Thyroid gland (tissue), 4 donors: ENCODE results near the gene KRT32.

ENCODE experiments used
- POLR2A ChIP-seq, 2 donors: fragments of 450-650 bp; IDR thresholded peaks; one replicate each; pipeline ENCODE4 v1.6.1; 2017; ENCODE audit warnings: antibody characterized with exemption in 2 of 2, mild to moderate bottlenecking in 2 of 2, moderate library complexity in 1 of 2
- TF ChIP-seq, protein P1 (sequence below), 6 experiments: fragments of 200-600 bp in 3 of 6; fragments of 450-650 bp in 3 of 6; sonication (generic) in 3 of 6; IDR thresholded peaks; one replicate each; pipeline ENCODE4 v1.5.1; 2016 to 2019; ENCODE audit warnings: antibody characterized with exemption in 6 of 6, mild to moderate bottlenecking in 2 of 6, inconsistent platforms in 1 of 6, moderate library complexity in 1 of 6

DNA sequence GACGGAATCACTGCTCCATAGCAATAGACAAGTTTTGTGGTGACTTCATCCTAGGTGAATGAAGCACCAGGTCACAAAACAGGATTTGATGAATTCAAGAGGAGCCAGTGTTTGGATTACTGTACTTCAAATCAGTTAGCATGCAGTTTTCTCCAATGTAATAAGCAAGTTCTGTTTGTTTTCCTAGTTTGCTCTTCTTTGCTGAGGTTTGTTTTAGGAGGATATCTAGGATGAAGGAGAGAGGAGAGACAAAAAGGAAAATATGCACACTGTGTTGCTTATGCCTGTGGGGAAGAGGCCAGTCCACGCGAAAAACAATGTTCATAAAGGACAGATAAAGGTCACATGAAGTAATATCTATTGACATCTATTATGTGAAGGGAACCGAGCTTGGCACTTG is 51.8 kb downstream of the KRT32 start:
- TF ChIP-seq, protein P1, sequence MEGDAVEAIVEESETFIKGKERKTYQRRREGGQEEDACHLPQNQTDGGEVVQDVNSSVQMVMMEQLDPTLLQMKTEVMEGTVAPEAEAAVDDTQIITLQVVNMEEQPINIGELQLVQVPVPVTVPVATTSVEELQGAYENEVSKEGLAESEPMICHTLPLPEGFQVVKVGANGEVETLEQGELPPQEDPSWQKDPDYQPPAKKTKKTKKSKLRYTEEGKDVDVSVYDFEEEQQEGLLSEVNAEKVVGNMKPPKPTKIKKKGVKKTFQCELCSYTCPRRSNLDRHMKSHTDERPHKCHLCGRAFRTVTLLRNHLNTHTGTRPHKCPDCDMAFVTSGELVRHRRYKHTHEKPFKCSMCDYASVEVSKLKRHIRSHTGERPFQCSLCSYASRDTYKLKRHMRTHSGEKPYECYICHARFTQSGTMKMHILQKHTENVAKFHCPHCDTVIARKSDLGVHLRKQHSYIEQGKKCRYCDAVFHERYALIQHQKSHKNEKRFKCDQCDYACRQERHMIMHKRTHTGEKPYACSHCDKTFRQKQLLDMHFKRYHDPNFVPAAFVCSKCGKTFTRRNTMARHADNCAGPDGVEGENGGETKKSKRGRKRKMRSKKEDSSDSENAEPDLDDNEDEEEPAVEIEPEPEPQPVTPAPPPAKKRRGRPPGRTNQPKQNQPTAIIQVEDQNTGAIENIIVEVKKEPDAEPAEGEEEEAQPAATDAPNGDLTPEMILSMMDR (IDR thresholded peaks at IDR 0.05), result no peak
- no peak for TF ChIP-seq POLR2A (IDR thresholded peaks at IDR 0.05)
